Activated CD8-positive, alpha-beta T cell treated with anti-CD3 and anti-CD28 coated beads for 36 hours (primary cell): ENCODE results near the gene TNFSF18. TPM values are rescaled to one million over a fixed set of nuclear protein-coding genes. Genes with fewer than 3 reads are reported as not detected.
"Not testable (repeated sequence)": the region's sequence is repeated elsewhere in the genome, so short reads cannot be mapped to it uniquely, and the experiment has no call there.

Experiments used
- ATAC-seq: fragments of 200-7000 bp; cut with Tn5 transposase; one replicate; pipeline ENCODE4 v1.10.0; 2021; ENCODE audit warnings: mild to moderate bottlenecking, moderate library complexity
- CTCF ChIA-PET: fragments of 350-600 bp; sonication (Branson Sonifier 250); formaldehyde crosslinking; loops from one replicate; lab custom pipeline; 2021; ENCODE audit warnings: antibody characterized with exemption; lab: Charles Lee
- POLR2A ChIA-PET: fragments of 350-600 bp; sonication (Branson Sonifier 250); formaldehyde crosslinking; loops from one replicate; lab custom pipeline; 2021; ENCODE audit warnings: antibody characterized with exemption; lab: Charles Lee
- DNase-seq: peaks from one replicate; pipeline ENCODE4 v3.0.0-alpha.2; 2020
- H3K27ac Mint-ChIP-seq: one replicate; pipeline ENCODE4 v1.8.0; 2021; ENCODE audit warnings: mild to moderate bottlenecking, mixed read lengths
- H3K27me3 Mint-ChIP-seq: one replicate; pipeline ENCODE4 v1.8.0; 2021; ENCODE audit warnings: mixed read lengths
- H3K36me3 Mint-ChIP-seq: one replicate; pipeline ENCODE4 v1.8.0; 2021; ENCODE audit warnings: low read depth, mixed read lengths
- H3K4me1 Mint-ChIP-seq: one replicate; pipeline ENCODE4 v1.8.0; 2021; ENCODE audit warnings: low read depth, mixed read lengths
- H3K4me3 Mint-ChIP-seq: one replicate; pipeline ENCODE4 v1.8.0; 2021; ENCODE audit warnings: mild to moderate bottlenecking, moderate library complexity, mixed read lengths
- H3K9me3 Mint-ChIP-seq: one replicate; pipeline ENCODE4 v1.8.0; 2021; ENCODE audit warnings: mixed read lengths
- intact Hi-C: fragments of 100-400 bp; cut with micrococcal nuclease; formaldehyde crosslinking; loops from one replicate; pipeline ENCODE4 v1.10.0; 2022
- total RNA-seq, 2 experiments: library from RNA; stranded (reverse); gene quantifications; one replicate each; pipeline ENCODE4 v1.2.3, GENCODE V29; 2021
- TF ChIP-seq, protein P1 (sequence below): fragments of 200-600 bp; IDR thresholded peaks from one replicate; pipeline ENCODE4 v1.8.0; 2022; ENCODE audit warnings: antibody characterized with exemption, mild to moderate bottlenecking

The TNFSF18 gene
- total RNA-seq, 2 experiments from 2014 or later: not detected

DNA sequence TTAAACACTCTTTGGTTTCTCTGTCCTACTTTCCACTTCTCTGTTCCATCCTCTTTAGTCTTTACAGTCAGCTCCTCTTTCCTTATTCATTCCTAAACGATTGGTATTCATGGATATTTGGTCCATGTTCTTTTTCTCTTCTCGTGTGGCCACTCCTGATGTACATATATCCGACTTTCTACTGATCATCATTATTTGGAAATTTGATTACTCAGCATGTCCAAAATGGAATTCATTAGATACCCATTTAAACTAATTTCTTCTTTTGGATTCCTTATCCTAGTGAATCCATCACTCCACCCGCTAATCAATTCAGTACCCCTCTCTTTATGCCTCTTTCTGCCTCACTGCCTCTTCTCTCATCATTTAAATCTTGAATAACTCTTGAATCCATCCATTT lies 43.8 kb upstream of the TNFSF18 start:
- Mint-ChIP-seq H3K9me3 (no peaks in the 10 kb centered on the region), H3K27ac (no peak overlapping the region), H3K4me3 (no peak overlapping the region), H3K27me3 (no peaks in the 10 kb centered on the region), H3K36me3 (no peaks in the 10 kb centered on the region), H3K4me1 (no peaks in the 10 kb centered on the region)
- intact Hi-C loops: no loop called here
- TF ChIP-seq, protein P1, sequence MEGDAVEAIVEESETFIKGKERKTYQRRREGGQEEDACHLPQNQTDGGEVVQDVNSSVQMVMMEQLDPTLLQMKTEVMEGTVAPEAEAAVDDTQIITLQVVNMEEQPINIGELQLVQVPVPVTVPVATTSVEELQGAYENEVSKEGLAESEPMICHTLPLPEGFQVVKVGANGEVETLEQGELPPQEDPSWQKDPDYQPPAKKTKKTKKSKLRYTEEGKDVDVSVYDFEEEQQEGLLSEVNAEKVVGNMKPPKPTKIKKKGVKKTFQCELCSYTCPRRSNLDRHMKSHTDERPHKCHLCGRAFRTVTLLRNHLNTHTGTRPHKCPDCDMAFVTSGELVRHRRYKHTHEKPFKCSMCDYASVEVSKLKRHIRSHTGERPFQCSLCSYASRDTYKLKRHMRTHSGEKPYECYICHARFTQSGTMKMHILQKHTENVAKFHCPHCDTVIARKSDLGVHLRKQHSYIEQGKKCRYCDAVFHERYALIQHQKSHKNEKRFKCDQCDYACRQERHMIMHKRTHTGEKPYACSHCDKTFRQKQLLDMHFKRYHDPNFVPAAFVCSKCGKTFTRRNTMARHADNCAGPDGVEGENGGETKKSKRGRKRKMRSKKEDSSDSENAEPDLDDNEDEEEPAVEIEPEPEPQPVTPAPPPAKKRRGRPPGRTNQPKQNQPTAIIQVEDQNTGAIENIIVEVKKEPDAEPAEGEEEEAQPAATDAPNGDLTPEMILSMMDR: no peak
- ATAC-seq (no peak), DNase-seq (no peak)
- ChIA-PET CTCF (no interaction called here), POLR2A (no interaction called here)

GRCh38 chr1:173093691-173094445 lies 43.1 kb upstream of the TNFSF18 start:
- no peaks in the 10 kb centered on the region for H3K4me1 Mint-ChIP-seq
- H3K4me3 Mint-ChIP-seq: no peak overlapping the region
- H3K9me3 Mint-ChIP-seq: no peaks in the 10 kb centered on the region
- intact Hi-C loops: no loop called here
- no peaks in the 10 kb centered on the region for H3K27me3 Mint-ChIP-seq
- CTCF ChIA-PET: interaction anchor here (1.1 kb wide), 1 partner anchor 260 kb away, joined by 3 read pairs; no protein-coding TSS in a partner anchor
- POLR2A ChIA-PET: no interaction called here
- ATAC-seq (no peak), DNase-seq (no peak)
- TF ChIP-seq, protein P1: no peak
- H3K27ac Mint-ChIP-seq: no peak overlapping the region
- no peaks in the 10 kb centered on the region for H3K36me3 Mint-ChIP-seq

DNA sequence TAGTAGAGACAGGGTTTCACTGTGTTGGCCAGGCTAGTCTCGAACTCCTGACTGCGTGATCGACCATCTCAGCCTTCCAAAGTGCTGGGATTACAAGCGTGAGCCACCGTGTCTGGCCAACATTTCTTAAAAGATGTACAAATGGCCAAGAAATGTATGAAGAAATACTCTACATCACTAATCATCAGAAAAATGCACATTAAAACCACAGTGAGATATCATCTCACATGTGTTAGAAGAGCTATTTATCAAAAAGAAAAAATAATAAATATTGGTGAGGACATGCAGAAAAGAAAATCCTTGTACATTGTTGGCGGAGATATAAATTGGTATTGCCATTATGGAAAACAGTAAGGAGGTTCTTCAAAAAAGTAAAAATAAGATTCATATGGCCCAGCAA lies 33.6 kb upstream of the TNFSF18 start:
- Mint-ChIP-seq H3K27ac (no peak overlapping the region), H3K4me3 (no peak overlapping the region), H3K9me3 (no peaks in the 10 kb centered on the region), H3K36me3 (no peaks in the 10 kb centered on the region), H3K4me1 (no peaks in the 10 kb centered on the region), H3K27me3 (peaks cover 2% of the 10 kb centered on the region)
- POLR2A ChIA-PET: no interaction called here
- intact Hi-C loops: no loop called here
- DNase-seq (no peak), ATAC-seq (no peak)
- CTCF ChIA-PET: no interaction called here
- TF ChIP-seq, protein P1: no peak

GRCh38 chr1:173082913-173083312 lies 32.2 kb upstream of the TNFSF18 start:
- Mint-ChIP-seq H3K4me1 (no peaks in the 10 kb centered on the region), H3K9me3 (no peaks in the 10 kb centered on the region), H3K27me3 (peaks cover 2% of the 10 kb centered on the region), H3K36me3 (no peaks in the 10 kb centered on the region), H3K4me3 (no peak overlapping the region), H3K27ac (no peak overlapping the region)
- intact Hi-C loops: no loop called here
- ATAC-seq: no peak
- DNase-seq: no peak
- POLR2A ChIA-PET: no interaction called here
- TF ChIP-seq, protein P1: no peak
- CTCF ChIA-PET: no interaction called here

- H3K9me3 Mint-ChIP-seq, CTCF ChIA-PET, H3K4me1 Mint-ChIP-seq, H3K27ac Mint-ChIP-seq, ATAC-seq, POLR2A ChIA-PET, intact Hi-C loops, H3K27me3 Mint-ChIP-seq, DNase-seq, H3K36me3 Mint-ChIP-seq, H3K4me3 Mint-ChIP-seq: not testable (repeated sequence)
These were observed 23.5 kb upstream of the TNFSF18 start for GRCh38 chr1:173074217-173074616.
